ENCODE results near the gene CMTM8. TPM values are rescaled to one million over a fixed set of nuclear protein-coding genes. Genes with fewer than 3 reads are reported as not detected.

Gene CMTM8
- total RNA-seq, 6 experiments from 2014 or later, result 13.3 to 27.1 (median 20.9) TPM

- intact Hi-C loops (cut with DNase I), result no loop called here
These were observed 37.9 kb downstream of the CMTM8 start for GRCh38 chr3:32276279-32276841.

GRCh38 chr3:32278714-32279113 is 40.2 kb downstream of the CMTM8 start:
- Histone ChIP-seq H3K9me3 (no peaks in the 10 kb centered on the region), H3K27ac (no peak overlapping the region), H3K4me3 (no peak overlapping the region), H3K27me3 (no peaks in the 10 kb centered on the region), H3K36me3 (no peaks in the 10 kb centered on the region), H3K4me1 (peaks cover 0 to 17% (median 3%) of the 10 kb centered on the region in 4 donors)
- WGBS (ENCODE audit: insufficient coverage, low coverage, low lambda C conversion rate, missing lambda C conversion rate), result 36% methylated on average over 2 of the region's 2 CpGs
- no peak for ATAC-seq
- TF ChIP-seq POLR2A (IDR thresholded peaks at IDR 0.05) (no peak), CTCF (IDR thresholded peaks at IDR 0.05) (no peak)
- DNase-seq, result no peak
- intact Hi-C loops (cut with DNase I), result no loop called here

More at GRCh38 chr3:32276279-32276841, 37.9 kb downstream of the CMTM8 start:
- Histone ChIP-seq H3K27ac (peak overlapping the region in 1 of 3 donors; percentile 24), H3K9me3 (no peaks in the 10 kb centered on the region), H3K4me3 (no peak overlapping the region), H3K4me1 (peaks cover 0 to 12% (median 0%) of the 10 kb centered on the region in 4 donors), H3K27me3 (no peaks in the 10 kb centered on the region), H3K36me3 (no peaks in the 10 kb centered on the region)
- TF ChIP-seq POLR2A (IDR thresholded peaks at IDR 0.05) (no peak), CTCF (IDR thresholded peaks at IDR 0.05) (no peak)
- ATAC-seq, result peak; percentile 37 to 71 (median 54)
- WGBS (ENCODE audit: insufficient coverage, low coverage, low lambda C conversion rate, missing lambda C conversion rate), result 17% methylated on average over 2 of the region's 4 CpGs
- DNase-seq, result no peak

- intact Hi-C loops (cut with DNase I), result no loop called here
- WGBS (ENCODE audit: insufficient coverage, low coverage, low lambda C conversion rate, missing lambda C conversion rate), result 79% methylated on average over 6 of the region's 6 CpGs
- Histone ChIP-seq H3K36me3 (no peaks in the 10 kb centered on the region), H3K9me3 (no peaks in the 10 kb centered on the region), H3K27me3 (no peaks in the 10 kb centered on the region), H3K4me3 (no peak overlapping the region), H3K27ac (no peak overlapping the region), H3K4me1 (peaks cover 0 to 30% (median 3%) of the 10 kb centered on the region in 4 donors)
- ATAC-seq (no peak), DNase-seq (no peak)
- no peak for TF ChIP-seq POLR2A (IDR thresholded peaks at IDR 0.05)
- TF ChIP-seq CTCF (IDR thresholded peaks at IDR 0.05), result no peak
These were observed 41.9 kb downstream of the CMTM8 start for GRCh38 chr3:32280262-32280910.

- TF ChIP-seq CTCF (IDR thresholded peaks at IDR 0.05) (no peak), POLR2A (IDR thresholded peaks at IDR 0.05) (no peak)
- Histone ChIP-seq H3K4me1 (peaks cover 0 to 18% (median 3%) of the 10 kb centered on the region in 4 donors), H3K9me3 (no peaks in the 10 kb centered on the region), H3K27ac (no peak overlapping the region), H3K36me3 (no peaks in the 10 kb centered on the region), H3K27me3 (no peaks in the 10 kb centered on the region), H3K4me3 (no peak overlapping the region)
- WGBS (ENCODE audit: insufficient coverage, low coverage, low lambda C conversion rate, missing lambda C conversion rate), result 51% methylated on average over 2 of the region's 2 CpGs
- ATAC-seq (peak in 2 of 4 donors; percentile 23 to 48), DNase-seq (no peak)
- intact Hi-C loops (cut with DNase I), result no loop called here
These were observed 43.2 kb downstream of the CMTM8 start for GRCh38 chr3:32281570-32282106.

All from right lobe of liver (tissue), 6 donors.